ENCODE data around the gene MACF1. TPM values are rescaled to one million over a fixed set of nuclear protein-coding genes. Genes with fewer than 3 reads are reported as not detected.

Gene MACF1
- total RNA-seq, 4 donors from 2014 or later = 187 to 436 (median 261) TPM

DNA sequence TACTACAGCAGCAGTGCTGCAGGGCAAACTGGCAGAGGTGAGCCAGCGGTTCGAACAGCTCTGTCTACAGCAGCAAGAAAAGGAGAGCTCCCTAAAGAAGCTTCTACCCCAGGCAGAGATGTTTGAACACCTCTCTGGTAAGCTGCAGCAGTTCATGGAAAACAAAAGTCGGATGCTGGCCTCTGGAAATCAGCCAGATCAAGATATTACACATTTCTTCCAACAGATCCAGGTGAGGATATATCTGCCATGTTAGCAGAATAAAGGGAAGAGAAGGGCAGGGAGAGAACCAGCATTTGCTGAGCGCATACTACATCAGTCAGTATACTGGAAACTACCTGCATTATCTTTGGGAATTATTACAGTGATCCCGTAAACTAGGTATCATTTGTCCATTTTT, 157.0 kb downstream of the MACF1 start:
- TF ChIP-seq POLR2A (IDR thresholded peaks at IDR 0.05) = no peak
- TF ChIP-seq, protein P1, sequence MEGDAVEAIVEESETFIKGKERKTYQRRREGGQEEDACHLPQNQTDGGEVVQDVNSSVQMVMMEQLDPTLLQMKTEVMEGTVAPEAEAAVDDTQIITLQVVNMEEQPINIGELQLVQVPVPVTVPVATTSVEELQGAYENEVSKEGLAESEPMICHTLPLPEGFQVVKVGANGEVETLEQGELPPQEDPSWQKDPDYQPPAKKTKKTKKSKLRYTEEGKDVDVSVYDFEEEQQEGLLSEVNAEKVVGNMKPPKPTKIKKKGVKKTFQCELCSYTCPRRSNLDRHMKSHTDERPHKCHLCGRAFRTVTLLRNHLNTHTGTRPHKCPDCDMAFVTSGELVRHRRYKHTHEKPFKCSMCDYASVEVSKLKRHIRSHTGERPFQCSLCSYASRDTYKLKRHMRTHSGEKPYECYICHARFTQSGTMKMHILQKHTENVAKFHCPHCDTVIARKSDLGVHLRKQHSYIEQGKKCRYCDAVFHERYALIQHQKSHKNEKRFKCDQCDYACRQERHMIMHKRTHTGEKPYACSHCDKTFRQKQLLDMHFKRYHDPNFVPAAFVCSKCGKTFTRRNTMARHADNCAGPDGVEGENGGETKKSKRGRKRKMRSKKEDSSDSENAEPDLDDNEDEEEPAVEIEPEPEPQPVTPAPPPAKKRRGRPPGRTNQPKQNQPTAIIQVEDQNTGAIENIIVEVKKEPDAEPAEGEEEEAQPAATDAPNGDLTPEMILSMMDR (IDR thresholded peaks at IDR 0.05) = no peak
- DNase-seq = no peak
- Histone ChIP-seq H3K4me1 (no peaks in the 10 kb centered on the region), H3K9me3 (no peaks in the 10 kb centered on the region), H3K36me3 (peaks cover 0 to 88% (median 0%) of the 10 kb centered on the region in 3 donors), H3K4me3 (no peak overlapping the region), H3K27me3 (no peaks in the 10 kb centered on the region), H3K27ac (no peak overlapping the region)

DNA sequence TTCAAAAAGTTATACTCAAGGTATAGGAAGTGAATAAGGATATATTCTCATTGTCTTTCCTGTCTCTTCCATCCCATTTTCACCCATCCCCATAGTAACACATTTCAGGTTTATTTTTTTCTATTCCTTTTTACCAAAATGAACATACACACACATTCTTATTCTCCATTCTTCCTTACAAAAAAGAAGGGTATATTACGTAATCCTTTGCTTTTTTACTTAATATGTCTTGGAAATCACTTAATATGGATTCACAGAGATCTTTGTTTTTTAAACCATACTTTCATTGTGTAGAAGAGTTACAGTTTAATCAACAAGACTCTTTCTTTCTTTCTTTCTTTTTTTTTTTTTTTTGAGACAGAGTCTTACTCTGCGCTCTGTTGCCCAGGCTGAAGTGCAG, 158.8 kb downstream of the MACF1 start:
- Histone ChIP-seq H3K4me1 (no peaks in the 10 kb centered on the region), H3K27me3 (no peaks in the 10 kb centered on the region), H3K4me3 (no peak overlapping the region), H3K36me3 (peaks cover 0 to 85% (median 0%) of the 10 kb centered on the region in 3 donors), H3K27ac (no peak overlapping the region), H3K9me3 (no peaks in the 10 kb centered on the region)
- DNase-seq = no peak
- TF ChIP-seq, protein P1 (IDR thresholded peaks at IDR 0.05) = no peak
- TF ChIP-seq POLR2A (IDR thresholded peaks at IDR 0.05) = no peak

DNA sequence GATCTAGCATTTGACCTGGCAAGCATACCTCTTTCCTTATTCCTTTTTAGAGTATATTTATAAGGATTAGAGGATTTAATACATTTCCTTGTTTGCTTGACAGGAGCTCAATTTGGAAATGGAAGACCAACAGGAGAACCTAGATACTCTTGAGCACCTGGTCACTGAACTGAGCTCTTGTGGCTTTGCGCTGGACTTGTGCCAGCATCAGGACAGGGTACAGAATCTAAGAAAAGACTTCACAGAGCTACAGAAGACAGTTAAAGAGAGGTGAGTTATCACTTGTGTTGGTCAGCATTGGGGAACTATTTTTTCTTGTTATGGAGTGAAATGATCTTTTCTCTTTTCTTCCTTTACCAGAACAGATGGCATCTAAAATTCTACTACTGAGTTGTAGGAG, 163.6 kb downstream of the MACF1 start:
- Histone ChIP-seq H3K36me3 (peaks cover 0 to 89% (median 0%) of the 10 kb centered on the region in 3 donors), H3K9me3 (no peaks in the 10 kb centered on the region), H3K27me3 (no peaks in the 10 kb centered on the region), H3K4me1 (no peaks in the 10 kb centered on the region), H3K4me3 (no peak overlapping the region), H3K27ac (peak overlapping the region in 1 of 4 donors; percentile 52)
- TF ChIP-seq, protein P1 (IDR thresholded peaks at IDR 0.05) = no peak
- TF ChIP-seq POLR2A (IDR thresholded peaks at IDR 0.05) = no peak
- DNase-seq = no peak

DNA sequence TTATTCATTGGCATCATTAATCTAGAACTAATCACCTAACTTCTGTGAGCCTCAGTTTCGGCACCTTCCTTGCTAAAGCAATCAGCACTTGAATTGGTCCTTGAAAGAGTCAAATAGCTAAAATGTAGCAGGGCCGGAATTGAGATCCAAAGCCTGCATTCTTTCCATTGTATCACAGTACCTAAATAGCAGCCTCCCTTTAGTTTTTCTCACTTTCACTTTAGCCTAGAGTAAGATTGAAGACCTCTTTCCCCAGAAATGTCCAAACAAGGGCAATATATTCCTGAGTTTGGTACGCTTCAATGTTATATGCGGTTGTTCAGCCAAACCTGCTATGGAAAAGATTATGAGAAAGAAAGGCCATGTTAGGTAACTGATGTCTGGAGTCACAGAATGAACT, 165.1 kb downstream of the MACF1 start:
- DNase-seq = no peak
- Histone ChIP-seq H3K27me3 (no peaks in the 10 kb centered on the region), H3K9me3 (no peaks in the 10 kb centered on the region), H3K4me3 (no peak overlapping the region), H3K27ac (peak overlapping the region in 2 of 4 donors; percentile 25 to 52), H3K4me1 (no peaks in the 10 kb centered on the region), H3K36me3 (peaks cover 0 to 95% (median 0%) of the 10 kb centered on the region in 3 donors)
- TF ChIP-seq, protein P1 (IDR thresholded peaks at IDR 0.05) = no peak
- TF ChIP-seq POLR2A (IDR thresholded peaks at IDR 0.05) = no peak

DNA sequence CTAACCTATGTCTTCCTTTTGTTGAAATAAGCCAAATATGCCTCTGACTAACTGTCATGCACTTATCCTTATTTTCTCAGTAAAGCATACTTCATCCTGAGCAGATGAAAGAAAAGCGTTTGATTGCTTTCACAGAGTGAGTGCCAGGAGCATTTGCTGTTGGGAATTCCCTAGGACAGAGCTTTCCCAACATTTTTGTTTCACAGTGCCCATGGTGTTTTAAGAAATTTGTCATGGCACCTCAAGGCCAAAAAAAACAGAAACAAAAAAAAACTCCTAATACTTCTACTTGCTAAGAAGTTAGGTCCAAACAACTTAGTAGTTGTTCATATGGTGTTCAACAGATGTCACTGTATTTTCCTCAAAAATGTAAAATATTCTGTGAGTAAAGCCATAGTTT, 166.1 kb downstream of the MACF1 start:
- no peak for DNase-seq
- H3K36me3 ChIP-seq = peaks cover 0 to 94% (median 0%) of the 10 kb centered on the region in 3 donors

More for the DNA sequence above, 166.1 kb downstream of the MACF1 start:
- Histone ChIP-seq H3K27me3 (no peaks in the 10 kb centered on the region), H3K9me3 (no peaks in the 10 kb centered on the region), H3K27ac (peak overlapping the region in 1 of 4 donors; percentile 52), H3K4me1 (no peaks in the 10 kb centered on the region), H3K4me3 (no peak overlapping the region)
- TF ChIP-seq, protein P1 (IDR thresholded peaks at IDR 0.05) = no peak
